ENCODE data around the gene EGFL8.
A peak's percentile ranks its signal among the peaks of the same experiment; 100 is the strongest.

EGFL8 gene

DNA sequence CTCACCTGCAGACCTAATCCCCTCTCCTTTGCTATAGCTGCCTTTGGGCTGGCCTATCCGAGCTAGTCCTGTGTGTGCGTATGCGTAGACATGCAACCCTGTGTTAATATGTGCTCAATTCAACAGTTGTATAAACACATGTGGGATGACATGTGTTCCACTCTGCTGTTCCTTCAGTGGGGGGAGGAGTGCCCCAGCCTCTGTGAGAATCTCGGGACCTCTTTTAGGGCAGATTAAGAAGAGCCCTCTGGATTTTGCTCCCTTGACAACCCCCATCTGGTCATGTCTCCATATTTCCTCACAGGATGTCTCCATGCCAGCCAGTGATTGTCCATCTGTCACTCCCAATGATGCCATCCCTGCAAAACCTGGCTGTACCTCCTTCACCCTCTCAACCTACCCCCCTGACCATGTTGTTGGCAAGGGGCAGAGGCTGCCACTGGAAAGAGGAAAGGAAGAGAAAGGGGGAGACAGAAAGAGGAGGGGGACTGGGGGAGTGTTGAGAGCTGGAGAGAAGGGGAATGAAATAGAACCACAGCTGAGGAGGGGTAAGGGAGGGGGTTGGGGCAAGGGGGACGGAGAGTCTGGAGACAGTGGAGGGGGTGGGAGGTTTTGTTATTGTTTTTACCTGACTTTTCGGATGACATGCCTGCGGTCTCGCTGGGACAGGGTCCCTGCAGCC is 13.1 kb upstream of the EGFL8 start:
- no peaks in the 10 kb centered on the region for H3K27me3 ChIP-seq (ENCODE audit: insufficient read depth, low read depth, severe bottlenecking)
- peaks cover 15% of the 10 kb centered on the region for H3K36me3 ChIP-seq
- H3K4me3 ChIP-seq (ENCODE audit: low read depth, low read length): peak overlapping the region; percentile 45
- H3K27ac ChIP-seq: peak overlapping the region; percentile 60
- DNase-seq: peak; percentile 82
- peaks cover 2% of the 10 kb centered on the region for H3K9me3 ChIP-seq (ENCODE audit: severe bottlenecking)
- TF ChIP-seq CTCF (IDR thresholded peaks at IDR 0.05; ENCODE audit: low read depth, low read length): no peak

GRCh38 chr6:32151863-32152768 is 12.3 kb upstream of the EGFL8 start, which contains the start of gene PRRT1:
Gene PRRT1, minus strand, starts transcription at chr6:32151939. Its CDS starts 112 bp downstream, at chr6:32151827.
- Histone ChIP-seq H3K27me3 (ENCODE audit: insufficient read depth, low read depth, severe bottlenecking) (no peaks in the 10 kb centered on the region), H3K4me3 (ENCODE audit: low read depth, low read length) (peak within 1 kb of the TSS; percentile 45), H3K27ac (peak within 1 kb of the TSS; percentile 85), H3K9me3 (ENCODE audit: severe bottlenecking) (peaks cover 2% of the 10 kb centered on the region), H3K36me3 (peaks cover 23% of the 10 kb centered on the region)
- no peak for TF ChIP-seq CTCF (IDR thresholded peaks at IDR 0.05; ENCODE audit: low read depth, low read length)
- no peak for DNase-seq

DNA sequence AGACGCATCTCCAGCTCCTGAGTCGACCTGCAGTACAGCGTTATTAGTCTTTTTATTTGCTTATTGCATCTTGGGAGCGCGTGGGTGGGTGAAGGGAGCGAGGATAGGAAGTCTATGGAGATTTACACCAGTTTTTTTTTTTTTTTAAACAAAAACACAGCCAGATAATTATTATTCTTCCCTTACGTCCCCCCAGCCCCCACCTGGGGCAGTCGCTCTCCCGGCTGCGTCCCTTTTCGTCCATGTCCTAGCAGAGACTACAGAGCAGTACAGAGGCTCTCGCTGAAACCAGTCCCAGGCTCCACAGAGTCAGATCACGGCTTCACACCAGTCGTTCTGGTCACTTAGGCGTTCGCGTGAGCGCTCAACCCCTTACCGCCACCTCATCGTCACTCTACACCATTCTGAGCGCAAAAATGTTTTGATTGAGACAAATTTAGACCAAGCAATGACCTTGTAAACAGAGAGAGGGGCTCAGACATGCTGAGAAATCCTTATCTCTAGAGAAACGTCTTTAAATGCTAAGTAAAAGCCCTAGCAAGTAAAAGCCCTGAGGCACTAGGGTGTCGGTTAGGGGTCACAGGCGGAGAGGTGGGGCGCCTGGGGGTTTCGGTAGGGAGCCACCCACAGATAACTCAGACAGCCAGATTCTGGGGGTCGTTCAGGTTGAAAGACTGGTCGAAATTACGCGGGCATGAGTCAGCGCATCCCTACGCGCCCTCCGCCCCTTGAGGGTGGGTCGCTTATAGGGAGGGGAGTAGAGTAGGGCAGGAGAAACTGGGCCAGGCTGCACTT is 11.4 kb upstream of the EGFL8 start:
- H3K27me3 ChIP-seq (ENCODE audit: insufficient read depth, low read depth, severe bottlenecking): no peaks in the 10 kb centered on the region
- no peak for TF ChIP-seq CTCF (IDR thresholded peaks at IDR 0.05; ENCODE audit: low read depth, low read length)
- DNase-seq: no peak
- H3K27ac ChIP-seq: peak overlapping the region; percentile 85
- H3K4me3 ChIP-seq (ENCODE audit: low read depth, low read length): peak overlapping the region; percentile 82
- peaks cover 2% of the 10 kb centered on the region for H3K9me3 ChIP-seq (ENCODE audit: severe bottlenecking)
- peaks cover 32% of the 10 kb centered on the region for H3K36me3 ChIP-seq

DNA sequence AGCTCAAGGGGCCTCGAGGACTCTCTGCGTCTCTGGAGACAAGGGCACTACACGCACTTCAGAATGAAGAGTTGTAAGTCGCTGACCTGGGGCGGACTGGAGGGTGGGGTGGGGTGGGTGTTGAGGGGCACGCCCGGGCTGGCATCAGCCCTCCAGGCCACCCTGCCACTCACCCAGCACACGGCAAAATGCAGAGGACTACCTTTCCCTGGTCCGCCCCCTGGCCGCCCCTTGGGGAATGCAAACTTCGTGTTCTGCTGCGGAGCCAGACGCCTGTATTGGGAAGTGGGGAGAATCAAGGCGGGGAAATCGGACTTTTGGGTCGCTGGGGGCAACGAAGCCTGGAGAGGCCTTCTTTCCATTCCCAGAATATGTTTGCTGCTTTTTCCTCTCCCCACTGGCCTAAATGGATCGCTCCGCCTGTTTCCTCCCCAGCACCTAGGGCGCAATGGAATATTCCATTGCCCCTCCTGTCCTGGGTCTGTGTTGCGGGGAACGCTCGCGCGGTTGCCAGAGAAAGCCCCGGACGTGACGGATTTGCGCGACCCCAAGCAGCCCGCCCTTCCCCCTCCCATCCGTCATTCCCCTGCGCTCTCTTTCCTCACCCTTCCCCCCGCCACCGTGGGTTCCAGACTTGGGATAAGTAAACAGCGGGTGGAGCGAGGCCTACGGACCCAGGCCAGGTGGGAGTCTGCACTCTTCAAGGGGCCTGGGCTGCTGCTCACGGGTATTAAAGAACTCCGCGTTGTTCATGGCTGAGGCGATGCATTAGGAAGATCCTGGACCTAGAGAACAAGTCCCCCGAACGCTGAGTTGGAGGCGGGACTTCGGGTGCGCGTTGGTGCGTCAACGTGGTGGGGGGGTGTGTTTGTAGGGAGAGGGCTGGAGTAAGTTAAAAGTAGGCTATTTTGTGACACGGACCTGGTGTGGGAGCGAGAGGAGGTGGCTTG is 10.6 kb upstream of the EGFL8 start, which contains the start of gene PPT2:
PPT2 (plus strand) TSS at position 578 of the 950 bp plus-strand sequence. CDS start 454 bp downstream, outside the sequence.
- TF ChIP-seq CTCF (IDR thresholded peaks at IDR 0.05; ENCODE audit: low read depth, low read length): peak; percentile 20; the same call in 1 of the 2 replicates
- peaks cover 35% of the 10 kb centered on the region for H3K36me3 ChIP-seq
- H3K9me3 ChIP-seq (ENCODE audit: severe bottlenecking): peaks cover 2% of the 10 kb centered on the region
- peak within 1 kb of the TSS; percentile 82 for H3K4me3 ChIP-seq (ENCODE audit: low read depth, low read length)
- peak within 1 kb of the TSS; percentile 85 for H3K27ac ChIP-seq
- DNase-seq: peak; percentile 97
- no peaks in the 10 kb centered on the region for H3K27me3 ChIP-seq (ENCODE audit: insufficient read depth, low read depth, severe bottlenecking)

Data from WERI-Rb-1 (cell line).